GM19452 (cell line): ENCODE results near the gene IGF2BP2.

ENCODE experiments used
- ATAC-seq: cut with Tn5 transposase; IDR thresholded peaks from one replicate; pipeline ENCODE4 v1.9.1; 2021; ENCODE audit not compliant: unreplicated experiment

Gene IGF2BP2

DNA sequence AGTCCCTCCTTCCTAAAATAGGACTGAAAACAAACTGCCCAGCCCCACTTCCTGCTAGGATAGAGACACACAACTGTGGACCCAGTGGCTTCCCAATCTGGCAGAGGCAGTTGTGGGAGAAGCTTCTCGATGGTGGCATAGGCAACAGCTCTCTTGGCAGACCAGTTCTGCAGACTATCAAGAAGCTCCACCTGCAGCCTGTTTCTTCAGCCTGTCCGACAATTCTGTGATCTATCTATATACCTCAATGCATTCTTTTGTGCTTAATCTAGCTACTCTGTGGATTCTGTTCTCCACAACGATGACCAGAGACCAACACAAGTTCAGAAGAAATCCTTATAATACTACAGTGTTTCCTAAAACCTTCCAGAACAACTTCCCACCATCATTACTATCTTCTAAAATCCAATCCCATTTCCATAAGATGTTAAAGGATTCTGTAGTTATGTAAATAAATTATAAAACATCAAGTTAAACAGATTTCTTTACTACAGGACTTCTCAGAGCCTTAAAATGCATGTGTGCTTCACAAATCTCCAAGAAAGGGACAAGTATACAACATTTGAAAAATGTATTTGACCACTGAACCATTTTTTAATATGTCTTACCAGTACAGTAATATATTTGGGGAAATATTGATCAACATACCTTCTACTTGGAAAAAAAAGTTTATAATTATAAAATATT is 57.7 kb downstream of the IGF2BP2 start:
- ATAC-seq, result no peak

DNA sequence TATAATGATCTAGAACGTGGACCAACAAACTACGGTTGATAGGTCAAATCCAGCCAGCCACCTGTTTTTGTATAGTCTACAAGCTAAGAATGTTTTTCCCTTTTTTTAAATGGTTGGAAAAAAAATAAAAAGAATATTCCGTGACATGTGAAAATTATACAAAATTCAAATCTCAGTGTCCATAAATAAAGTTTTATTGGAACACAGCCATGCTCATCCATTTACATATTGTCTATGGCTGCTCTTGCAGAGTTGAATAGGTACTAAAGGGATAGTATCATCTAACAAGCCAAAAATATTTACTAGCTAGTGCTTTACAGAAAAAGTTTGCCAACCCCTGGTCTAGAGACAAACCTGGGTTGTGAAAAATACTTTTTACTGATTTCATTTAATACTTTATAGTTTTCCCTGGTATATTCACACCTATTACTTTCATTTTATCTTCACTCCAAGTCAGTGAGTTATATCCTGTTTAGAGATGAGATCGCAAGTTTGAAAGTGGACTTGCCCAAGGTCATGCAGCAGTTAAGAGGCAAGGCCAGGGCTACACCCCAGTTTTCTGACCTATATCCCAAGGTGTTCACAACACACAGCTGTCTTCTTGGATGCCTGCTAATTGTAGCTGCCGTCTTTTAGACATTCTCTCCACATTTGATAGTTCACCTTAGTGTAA is 58.4 kb downstream of the IGF2BP2 start:
- ATAC-seq, result no peak

DNA sequence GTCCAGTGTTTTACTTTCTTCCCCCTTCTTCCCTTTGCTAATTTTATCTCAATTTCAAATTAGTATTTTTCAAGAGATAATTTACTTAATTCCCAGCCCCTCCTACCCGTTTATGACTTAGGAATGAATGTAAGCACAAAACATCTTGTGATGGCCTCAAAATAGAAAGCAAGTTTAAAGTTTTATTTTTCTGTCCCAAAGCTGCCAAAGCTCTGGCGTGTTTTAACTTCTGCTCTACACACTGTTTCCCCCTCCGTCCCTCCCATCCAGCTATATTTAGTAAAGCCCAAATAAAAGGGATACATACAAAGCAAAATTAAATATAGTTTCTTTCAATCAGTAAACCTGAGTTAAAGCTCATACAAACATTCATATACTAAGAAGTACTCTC is 59.9 kb downstream of the IGF2BP2 start:
- ATAC-seq, result no peak

DNA sequence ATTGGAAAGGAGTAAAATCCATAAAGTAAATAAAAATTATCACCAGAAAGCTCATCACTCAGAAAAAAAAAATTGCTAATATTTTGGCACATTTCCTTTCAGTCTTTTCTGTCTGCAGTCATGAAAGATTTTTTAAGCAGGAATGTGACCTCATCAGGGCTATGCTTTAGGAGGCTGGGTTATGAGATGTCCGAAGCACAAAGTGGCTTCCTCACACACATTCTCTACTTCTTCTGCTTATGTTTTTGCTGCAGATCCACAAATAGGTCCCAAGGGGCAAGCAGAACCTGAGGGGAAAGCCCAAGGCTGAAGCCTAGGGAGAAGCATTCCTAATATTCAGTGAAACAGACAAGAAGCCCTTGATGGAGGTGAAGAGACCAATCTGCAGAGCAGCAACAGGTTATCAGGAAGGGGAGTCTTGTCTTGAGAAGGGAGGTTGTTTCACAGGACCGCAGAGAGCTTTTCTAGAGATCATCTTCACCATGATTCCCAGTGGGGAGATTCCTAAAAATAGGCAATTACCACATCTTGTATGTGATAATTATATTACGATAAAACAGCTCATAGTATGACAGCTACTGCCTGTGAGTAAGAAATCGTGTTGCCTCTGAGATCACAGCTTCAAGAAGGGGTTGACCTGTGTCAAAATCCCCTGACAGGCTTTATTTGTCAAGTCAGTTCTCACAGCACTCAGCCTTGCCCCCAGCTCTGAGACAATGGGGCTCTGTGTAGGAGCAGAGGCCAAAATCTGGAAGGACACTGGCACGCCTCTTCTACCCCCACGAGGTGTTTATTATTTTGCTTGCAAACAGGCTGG is 60.5 kb downstream of the IGF2BP2 start:
- no peak for ATAC-seq

DNA sequence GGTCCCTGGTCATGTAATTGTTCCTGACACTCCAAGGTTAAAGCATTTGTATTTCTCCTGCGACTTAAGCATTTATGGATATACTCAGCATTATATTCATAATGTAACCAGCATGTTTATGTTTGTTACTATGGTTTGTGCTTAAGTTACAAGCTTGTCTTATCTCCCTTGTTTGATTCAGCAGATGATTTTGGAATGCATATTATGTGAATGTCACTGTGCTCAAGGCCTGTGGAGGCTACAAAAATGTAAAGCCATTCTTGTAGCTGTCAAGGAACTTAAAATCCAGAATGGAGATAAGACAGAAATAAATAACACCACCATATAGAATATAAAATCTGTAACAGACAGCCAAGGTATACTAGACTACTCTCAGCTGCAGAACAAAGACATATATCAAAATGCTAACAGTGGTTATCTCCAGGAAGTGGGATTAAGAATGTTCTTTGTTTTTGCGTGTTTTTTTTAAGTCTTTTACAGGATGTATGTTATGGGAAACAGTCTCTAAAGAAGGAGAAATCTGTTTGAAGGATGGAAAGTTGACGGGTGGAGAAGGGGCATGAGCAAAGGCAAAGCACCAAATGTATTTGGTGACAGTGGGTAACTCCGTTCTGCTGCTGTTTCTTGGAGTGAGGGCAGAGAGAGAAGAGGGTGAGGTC is 61.4 kb downstream of the IGF2BP2 start:
- no peak for ATAC-seq

DNA sequence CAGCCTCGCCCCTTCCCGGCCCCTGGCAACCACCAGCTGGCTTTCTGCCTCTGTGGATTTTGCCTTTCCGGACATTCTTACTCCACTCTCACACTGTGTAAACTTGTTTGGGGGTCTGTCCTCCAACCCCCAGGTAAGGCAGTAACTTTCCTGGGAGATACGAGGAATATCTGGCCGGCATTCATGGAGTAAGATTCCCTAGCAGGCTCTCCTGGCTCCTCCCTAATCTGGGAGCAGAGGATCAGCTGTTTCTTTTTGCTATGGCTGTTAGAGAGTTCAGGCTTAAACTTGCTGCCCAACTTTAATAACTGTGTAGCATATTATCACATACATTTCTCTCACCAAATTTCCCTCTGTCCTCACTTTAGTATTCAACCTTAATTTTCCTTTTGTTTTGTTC is 64.3 kb downstream of the IGF2BP2 start:
- ATAC-seq, result no peak

DNA sequence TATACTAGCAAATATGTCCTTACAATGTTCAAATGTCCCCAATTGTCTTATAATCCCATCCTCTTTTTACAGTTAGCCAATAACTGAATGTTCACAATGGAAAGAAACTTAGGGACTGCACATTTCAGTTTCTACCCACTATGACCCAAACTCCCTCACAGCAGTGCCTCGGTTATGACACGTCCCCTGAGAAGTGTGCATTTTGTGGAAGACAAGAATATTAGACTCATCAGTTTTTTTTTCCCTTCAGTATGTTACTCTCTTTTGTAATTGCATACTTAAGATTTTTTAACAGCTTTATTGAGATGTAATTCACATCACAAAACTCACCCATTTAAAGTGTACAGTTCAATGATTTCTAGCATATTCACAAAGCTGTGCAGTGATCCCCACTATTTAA is 64.8 kb downstream of the IGF2BP2 start:
- ATAC-seq, result no peak

DNA sequence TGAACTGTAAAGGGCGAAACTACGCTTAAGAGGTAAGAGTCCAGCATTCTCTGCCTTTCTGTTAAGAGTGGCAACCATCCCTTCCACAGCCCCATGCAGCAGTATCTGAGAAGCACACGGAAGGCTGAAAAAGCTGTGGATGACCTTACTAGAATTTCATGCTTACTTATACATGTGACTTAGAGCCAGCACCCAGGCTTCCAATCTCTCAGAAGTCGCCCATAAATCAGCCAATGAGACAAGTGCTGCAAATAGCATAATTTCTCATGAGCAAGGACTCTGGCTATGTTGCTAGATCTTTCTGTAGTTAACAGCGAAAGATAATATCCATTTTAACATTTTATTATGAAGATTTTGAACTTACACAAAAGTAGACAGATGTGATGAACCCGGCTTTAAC is 65.3 kb downstream of the IGF2BP2 start:
- no peak for ATAC-seq

DNA sequence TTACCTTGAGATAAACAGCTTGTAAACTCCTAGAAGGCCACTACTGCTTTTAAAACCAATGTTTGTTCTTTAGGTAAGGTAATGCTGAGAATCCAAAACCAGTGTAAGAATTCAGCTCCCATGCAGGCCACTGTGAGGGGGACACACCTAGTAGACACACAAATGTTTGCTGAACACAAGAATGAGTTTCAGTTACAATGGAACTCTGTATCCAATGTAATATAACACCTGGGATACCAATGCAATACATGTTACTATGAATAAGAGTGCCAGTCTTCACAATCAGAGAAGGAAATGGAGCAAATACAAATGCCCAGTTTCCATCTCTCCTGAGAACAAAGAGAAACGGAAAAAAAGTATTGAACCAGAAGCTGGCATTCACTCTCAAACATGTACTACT is 65.9 kb downstream of the IGF2BP2 start:
- ATAC-seq, result no peak

DNA sequence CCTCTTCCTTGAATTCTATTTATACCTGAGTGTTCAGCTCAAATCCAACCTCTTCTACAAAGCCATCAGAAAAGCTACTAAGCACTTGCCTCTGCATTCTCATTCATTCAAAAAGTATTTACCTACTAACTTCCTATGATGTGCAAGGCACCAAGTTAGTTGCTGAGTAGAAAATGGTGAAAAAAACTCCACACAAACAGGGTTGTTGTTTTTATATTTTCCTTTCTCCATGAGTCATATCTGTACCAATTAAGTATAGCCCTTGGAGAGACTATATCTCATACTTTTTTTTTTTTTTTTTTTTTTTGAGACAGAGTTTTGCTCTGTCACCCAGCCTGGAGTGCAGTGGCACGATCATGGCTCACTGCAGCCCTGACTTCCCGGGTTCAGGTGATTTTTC is 67.7 kb downstream of the IGF2BP2 start:
- no peak for ATAC-seq

DNA sequence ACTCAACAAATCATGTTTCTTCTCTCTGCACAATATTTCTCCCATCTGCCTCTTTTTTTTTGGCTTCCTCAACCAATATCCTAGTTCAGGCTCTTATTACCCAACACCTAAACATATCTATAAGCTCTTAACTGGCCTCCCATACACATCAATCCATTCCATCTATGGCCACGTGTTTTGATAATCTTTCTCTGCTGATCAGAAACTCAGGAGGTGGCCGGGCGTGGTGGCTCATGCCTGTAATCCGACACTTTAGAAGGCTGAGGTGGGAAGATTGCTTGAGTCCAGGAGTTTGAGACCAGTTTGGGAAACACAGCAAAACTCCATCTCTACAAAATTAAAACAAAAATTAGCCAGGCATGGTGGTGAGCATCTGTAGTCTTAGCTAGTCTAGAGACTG is 68.4 kb downstream of the IGF2BP2 start:
- ATAC-seq, result no peak

DNA sequence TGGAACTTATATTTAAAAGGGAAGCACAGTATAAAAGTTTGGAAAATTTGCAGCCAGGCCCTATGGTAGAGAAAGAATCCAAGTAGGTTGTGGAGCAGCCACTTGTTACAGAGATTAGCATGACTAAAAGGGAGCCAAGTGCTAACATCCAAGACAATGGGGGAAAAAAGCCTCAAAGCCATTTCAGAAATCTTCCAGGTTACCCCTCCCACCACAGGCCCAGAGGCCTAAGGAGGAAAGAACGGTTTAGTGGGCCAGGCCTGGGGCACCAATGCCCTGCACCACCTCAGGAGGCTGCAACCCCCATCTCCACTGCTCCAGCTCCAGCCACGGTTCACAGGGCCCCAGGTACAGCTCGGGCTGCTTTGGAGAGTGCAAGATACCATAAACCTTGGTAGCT is 69.9 kb downstream of the IGF2BP2 start:
- no peak for ATAC-seq

DNA sequence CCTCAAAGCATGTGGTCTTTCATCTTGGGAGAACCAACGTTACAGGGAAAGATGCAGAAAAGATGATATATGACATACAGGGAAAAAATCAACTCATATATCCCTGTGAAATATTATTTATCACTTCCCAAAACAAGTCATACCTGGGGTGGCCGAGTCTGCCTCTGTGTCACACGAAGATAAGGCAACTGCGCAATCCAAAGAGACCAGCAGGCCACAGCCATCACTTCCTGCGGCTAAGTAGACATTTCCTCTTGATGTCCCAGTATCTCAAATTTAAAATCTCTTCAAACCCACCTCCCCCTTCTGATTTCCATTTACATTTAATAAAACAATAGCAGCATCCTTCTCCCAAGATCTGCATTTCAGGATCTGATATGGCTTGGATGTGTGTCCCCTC is 71.5 kb downstream of the IGF2BP2 start:
- ATAC-seq, result no peak

DNA sequence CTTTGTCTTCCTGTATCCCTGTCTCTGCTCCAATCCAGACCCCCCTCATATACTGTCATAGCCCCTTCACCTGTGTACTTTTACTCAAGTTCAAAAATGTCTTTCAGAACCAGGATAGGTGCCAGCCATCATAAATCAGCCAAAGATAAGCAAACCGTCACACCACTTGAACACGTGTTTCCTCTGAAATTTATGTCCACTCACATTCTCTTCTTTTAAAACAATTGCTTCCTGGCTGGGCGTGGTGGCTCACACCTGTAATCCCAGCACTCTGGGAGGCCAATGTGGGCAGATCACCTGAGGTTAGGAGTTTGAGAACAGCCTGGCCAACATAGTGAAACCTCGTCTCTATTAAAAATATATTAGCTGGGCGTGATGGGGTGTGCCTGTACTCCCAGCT is 74.1 kb downstream of the IGF2BP2 start:
- no peak for ATAC-seq

DNA sequence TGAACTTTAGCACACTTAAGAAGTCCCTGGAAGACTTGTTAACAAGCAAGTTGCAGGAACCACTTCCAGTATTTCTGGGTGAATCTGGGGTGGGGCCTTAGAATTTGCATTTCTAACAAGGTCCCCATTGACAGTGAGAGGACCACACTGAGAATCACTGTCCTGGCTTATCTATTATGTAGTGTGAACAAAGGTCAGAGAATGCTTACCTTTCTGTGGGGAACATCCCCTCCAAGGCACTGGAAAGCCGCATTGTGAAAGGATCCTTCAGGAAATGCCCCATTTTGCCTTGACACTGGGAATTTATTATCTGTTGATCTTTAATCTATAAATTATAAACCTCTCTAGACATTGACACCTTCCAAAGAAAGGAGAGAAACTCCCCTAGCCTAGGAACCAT is 74.8 kb downstream of the IGF2BP2 start:
- no peak for ATAC-seq

DNA sequence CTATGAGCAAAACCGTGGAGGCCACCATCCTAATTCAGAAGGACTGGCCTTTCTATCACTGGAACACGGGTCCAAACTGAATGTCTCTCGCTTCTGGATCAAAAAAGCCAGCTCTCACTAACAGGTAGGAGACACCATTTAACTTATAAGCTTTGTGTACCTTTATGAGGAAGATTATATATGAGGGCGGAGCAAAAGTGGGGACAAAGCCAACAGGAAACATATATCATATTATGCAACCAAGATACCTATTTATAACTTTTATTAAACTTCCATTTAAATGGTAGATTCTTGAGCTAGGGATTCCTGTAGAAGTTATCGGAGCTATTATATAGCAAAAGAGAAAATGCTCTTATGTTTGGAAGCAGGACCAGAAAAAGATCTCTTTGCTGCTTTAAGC is 78.4 kb downstream of the IGF2BP2 start:
- ATAC-seq, result no peak

DNA sequence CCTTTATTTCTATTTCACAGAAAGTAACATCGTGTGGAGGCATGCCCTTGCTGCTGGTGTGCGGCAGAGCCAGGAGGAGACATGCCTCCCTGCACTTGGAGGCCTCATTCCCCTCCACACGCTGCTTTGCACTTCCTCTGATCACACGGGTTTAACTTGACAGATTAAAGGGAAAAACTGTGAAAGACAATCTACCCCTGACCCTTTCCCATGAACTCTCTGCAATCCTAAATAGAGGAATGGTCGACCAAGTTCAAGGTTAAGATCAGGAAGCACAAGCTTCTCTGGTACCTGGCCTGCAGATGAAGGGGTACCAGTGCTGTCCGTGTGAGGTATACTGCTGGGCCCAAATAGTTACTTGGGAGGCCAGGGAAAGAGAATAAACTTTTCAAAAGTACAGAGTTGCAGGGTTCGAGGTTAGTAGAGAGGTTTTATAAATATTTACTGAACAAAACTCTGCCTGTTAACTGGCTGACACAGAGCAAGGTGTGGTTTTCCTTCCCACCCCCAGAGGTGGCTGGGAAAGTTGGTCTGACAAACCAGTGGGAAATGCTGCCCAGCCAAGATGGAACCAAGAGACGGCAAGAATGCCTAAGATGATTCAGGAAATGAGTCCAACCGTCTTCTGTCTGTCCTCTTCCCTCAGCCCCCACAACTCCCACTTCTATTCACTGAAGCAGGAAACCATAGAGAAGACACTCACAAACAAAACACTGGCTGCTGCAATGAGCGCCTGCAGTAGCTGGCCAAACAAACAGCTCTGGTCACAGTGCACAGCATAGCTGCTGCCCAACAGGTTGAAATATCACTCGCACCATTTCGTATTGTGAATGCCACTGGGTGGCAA is 79.6 kb downstream of the IGF2BP2 start:
- ATAC-seq, result peak; percentile 58

DNA sequence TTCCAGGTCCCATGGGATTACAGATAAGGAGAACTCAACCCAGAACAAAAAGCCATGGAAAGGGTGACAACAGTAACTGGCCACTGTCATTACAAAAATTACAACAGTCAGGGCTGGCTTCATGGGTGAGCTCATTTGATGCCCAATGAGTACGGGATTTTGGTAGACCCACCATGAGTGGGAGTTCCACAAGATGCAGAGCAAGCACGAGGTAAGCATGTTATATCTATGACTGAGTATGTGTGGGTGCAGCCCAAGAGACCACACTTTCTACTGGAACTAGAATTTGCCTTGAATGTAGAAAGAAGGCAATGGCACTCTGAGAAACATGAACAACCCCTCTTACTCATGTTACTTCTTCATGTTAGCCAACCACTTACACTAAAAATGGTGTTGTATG is 83.3 kb downstream of the IGF2BP2 start:
- ATAC-seq, result no peak

DNA sequence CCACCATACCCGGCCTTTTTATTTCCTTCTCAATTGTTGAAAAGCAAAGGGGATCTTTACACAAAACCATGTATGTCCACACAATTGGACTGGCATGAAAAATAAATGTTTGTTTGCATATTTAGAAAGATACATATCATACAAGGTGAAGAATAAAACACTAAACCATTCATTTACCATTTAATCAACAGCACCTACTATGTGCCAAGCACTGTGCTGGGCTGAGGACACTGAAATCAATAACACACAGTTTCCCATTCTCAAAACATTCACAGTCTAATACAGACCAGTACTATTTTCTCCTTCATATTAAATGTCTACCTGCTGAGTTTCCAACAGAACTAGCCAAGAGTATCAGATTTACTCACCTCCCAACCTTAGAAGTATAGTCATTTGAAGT is 84.7 kb downstream of the IGF2BP2 start:
- no peak for ATAC-seq

DNA sequence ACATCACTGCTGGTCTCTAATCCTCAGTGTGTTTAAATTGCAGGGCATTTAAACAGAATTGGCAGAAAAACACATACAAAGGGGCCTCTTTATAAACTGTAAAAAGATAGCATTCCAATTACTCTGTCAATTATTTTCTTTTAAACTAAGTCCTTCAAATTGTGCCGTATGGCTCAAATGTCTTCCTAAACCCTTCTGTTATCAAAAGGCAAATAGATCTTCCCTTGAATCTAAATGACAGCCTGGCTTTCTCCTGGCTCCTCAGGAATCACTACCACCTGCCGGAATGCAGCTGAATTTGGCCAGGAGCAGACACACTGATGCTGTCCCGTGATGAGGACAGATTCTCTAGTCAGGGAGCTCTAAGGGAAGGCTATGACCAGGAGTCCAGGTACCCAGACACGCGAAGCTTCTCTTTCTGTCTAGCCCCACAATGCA is 85.6 kb downstream of the IGF2BP2 start:
- ATAC-seq, result no peak
